IPS-NIHi7 (cell line): ENCODE results near the gene LHX6.

Experiments
- DNase-seq: peaks from one replicate; pipeline ENCODE4 v3.0.0; 2012; ENCODE audit warnings: mixed read lengths; ENCODE audit errors: extremely low spot score

Gene LHX6

DNA sequence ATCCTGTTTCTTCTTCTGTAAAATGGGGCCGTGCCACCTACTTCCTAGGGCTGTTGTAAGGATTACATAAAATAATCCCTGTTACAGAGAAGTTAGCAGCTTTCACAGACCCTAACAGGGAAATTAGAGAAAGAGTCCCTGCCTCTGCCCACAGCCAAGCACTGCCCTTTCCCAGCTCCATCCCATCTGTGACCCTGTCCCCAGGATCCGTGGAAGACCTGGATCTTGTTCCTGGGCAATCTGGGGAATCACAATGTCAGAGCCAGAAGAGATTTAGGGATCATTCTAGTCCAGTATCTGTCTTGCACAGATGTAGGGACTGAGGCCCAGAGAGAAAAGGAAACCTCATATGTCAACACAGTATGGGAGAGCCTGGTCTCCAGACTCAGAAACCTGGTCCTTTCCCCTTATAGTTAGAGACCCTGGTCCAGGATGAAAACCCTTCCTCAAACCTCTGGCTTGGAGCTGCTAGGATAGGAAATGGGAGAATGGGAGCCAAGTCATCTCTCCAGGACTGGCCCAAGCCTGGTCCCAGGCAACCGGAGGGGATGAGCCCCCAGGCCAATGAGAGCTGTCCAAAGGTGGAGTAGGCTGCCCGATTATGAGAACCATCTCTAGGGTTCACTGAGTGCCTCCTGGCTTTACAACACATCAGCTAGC, 12.5 kb downstream of the LHX6 start:
- DNase-seq: no peak

DNA sequence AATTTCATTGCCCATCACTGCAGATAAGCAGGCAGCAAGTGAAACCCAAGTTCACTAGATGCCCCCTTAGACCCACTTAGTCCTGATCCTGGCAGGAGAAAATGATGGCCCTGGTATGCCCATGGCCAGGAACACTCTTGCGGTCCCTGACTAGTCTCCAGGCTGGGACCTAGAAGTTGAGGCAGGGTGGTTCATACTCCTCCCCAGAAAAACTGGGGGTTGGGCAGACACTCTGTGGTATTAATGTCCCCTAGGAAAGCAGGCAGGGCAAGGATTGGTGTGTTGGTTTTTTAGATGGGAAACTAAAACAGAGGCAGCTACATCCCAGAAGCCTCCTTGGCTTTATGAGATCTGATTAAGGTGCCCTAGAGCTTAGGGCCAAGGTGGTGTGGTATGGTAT, 13.1 kb downstream of the LHX6 start:
- DNase-seq: no peak

DNA sequence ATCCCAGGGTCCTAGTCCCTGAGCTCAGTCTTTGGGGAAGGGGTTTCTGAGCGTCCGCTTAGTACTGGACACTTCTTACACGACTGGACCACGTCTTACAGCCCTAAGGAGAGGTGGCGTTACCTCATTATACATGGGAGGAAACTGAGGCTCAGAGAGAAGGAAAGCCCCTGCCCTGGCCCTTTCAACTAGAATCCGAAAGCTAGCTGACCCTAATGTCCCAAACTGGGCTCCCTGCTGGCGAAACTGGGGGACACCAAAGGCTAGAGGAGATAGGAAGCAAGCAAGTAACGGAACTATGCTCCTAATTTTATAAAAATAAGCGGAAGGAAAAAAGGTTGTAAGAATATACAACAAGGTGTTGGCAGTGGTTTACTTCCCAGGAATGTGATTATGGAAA, 14.2 kb downstream of the LHX6 start:
- no peak for DNase-seq

DNA sequence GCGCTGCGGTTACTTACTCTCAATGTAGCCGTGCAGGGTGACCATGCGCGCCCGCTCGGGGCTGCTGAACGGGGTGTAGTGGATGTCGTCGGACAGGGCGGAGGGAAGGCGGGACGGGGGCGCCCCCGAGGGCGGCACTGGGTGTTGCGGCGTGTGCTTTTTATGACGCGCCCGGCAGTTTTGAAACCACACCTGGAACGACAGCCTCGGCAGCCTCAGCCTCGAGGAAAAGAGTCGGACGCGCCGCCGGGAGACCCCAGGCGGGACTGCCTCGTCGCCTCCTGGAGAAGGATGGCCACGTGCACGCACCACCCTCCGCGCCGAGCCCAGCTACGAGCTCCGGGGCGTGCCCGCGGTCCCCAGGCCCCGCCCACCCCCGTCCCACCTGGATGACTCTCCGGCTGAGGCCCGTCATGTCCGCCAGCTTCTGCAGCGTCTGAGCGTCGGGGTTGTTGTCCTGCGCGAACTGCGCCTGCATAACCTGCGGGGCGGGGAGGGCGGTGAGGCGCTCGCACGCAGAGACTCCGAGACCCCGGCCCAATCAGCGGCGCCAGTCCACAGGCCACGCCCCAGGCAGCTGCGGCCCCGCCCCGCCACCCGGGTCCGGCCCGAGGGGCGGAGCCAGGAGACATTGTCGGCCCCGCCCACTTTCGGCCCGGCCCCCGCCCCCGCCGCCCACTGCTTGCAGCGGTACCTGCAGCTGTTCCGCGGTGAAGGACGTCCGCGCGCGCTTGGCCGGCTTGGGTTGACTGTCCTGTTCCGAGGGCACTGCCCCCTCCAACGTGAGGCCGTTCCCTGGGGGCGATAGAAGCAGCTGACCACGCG, 15.0 kb downstream of the LHX6 start:
- DNase-seq: peak; percentile 99

DNA sequence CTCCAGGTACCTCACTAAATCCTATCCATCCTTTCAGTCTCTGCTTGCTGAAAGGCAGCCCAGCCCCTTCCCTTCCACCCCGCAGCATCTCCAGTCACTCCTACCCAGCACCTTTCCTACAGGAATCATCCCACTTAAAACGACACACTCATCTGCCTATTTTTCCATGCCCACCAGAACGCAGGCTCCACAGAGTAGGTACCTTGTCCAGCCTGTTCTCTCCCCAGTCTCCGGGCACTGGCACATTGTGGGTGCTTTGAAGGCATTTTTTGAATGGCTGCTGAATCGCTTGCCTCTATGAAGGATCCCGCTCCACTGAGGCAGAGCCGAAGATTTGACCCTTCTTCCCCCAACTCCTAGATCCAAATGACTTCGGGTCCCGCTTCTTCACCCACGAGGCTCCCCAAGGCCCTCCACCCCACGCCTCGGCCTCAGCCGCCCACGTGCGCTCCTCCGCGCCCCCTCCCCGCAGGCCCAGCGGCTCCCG, 15.6 kb downstream of the LHX6 start:
- DNase-seq: no peak

DNA sequence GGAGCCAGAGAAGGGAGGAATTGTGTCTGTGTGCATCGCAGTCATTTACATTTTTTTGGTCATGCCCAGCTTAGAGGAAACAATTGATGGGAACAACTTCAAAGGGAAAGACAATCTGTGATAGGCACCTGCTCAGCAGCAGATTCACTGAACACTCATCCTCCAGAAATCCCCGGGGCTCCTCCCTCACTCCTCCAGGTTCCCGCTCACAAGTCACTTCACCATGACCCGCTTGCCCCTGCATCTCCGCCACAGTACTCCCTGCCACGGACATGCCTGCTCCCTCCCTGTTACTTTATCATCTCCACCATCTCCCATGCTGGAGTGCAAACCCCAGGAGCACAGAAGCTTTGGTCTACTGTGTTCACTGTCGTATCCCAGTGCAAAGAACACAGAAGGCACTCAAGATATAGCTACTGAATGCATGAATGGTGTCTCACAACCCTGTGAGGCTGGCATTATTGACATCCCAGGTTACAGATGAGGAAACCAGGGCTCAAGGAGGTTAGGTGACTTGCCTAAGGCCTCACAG, 16.2 kb downstream of the LHX6 start:
- no peak for DNase-seq

DNA sequence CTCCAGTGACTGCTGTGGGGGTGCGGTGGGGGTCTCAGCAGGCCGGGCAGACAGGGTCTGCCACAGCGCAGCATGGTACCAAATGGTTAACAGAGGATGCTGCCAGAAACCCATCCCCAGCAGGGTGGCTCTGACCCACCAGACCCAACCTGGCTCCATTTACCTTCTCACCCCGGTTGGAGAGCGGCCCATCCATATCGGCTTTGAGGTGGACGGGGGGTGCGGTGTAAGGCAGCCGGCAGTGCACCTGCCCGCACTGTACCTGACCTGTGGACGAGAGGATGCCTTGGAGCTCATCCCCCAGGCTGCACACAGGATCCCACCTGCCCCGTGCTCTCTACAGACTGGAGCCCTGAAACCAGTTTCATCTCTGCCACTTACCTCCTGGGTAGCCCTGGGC, 19.3 kb downstream of the LHX6 start:
- DNase-seq: no peak

DNA sequence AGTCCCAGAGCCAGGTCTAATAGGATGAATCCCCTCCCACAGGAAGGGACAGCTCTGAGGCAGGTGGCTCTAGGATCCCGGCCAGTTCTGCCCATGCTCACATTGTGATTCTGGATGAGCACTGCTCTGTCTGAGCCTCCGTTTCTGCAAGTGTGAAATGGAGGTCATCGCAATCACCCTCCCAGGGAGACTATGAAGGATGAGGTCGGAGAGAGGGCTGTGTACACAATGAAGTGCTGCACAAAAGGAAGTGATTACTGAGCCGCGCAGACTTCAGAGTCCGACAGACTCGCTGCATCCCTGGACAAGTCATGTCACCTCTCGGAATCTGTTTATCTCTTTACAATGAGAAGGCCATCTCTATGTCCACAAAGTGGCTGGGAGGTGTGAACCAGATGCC, 21.7 kb downstream of the LHX6 start:
- DNase-seq: no peak

DNA sequence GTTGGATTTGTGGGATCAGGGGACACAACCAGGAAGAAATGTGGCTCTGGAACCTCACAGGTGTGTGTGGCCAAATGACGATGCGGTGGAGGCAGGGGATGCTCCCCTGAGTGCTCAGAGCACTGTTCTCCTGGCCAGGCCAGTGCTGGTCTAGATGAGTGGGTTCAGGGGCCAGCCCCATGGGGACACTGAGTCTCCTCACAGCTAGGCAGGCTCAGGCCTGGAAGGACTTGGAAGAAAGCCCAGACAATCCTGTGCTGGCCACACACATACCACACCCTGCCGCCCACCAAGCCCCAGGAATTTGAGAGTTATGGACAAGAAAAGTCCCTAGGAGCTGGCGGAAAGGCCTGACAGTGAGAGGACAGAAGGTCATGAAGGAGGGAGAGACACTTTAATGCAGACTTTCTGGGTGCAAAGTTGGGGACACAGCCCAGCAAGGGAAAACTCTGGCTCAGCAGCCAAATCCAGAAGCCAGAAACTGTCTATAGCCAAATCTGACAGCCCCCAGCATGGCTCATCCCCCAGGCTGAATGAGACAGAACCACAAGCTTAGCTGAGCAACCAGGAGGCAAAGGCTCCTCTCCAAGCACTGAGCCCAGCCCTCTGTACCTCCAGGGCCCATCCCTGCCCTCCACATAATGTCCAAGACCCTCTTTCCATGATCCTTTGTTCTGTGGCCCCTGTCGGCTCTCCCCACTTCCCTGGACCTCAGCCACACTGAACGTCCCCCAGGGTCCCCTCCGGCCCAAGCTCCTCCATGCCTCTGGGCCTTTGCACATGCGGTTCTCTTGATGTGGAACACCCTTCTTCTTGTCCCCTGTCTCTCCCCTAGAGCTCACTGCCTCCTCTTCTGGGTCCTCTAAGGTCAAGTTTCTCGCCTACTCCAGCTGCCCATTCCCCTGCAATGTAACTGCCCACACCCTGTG, 22.4 kb downstream of the LHX6 start:
- peak; percentile 7 for DNase-seq

DNA sequence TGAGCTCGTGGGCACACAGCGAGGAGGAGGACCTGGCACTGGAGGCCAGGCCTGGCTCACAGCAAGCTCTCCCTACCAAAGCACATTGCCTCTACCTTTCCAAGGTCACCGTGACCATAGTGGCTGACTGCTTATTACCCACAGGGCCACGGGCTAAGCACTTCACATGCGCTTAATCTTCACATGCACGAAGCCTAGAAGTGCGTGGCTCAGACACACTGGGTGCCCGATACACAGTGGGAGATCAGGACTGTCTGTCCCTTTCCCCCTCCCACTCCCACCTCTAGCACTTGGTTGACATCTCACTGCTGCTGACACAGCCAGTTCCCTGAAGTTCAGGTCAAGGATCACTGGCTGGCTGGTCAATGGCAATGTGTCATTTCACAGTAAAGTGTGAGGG, 23.6 kb downstream of the LHX6 start:
- DNase-seq: no peak

DNA sequence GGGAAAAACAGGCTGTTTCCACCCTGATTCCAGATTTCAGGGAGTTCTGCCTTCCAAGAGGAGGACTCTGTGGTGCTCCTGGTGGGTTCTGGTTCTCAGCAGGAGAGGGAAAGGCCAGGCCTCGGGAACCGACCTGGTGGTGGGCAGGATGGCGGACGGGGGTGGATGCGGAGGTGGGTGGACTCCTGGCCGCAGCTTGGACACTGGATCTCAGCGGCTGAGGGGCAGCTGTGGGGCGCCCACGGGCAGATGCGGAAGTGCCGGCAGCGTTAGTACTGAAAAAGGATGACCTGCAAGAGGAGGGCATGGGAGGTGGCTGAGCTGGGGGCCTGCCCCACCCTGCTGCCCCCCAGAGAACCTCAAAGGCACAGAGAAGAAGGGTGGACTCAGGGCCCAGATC, 24.3 kb downstream of the LHX6 start:
- DNase-seq: no peak

DNA sequence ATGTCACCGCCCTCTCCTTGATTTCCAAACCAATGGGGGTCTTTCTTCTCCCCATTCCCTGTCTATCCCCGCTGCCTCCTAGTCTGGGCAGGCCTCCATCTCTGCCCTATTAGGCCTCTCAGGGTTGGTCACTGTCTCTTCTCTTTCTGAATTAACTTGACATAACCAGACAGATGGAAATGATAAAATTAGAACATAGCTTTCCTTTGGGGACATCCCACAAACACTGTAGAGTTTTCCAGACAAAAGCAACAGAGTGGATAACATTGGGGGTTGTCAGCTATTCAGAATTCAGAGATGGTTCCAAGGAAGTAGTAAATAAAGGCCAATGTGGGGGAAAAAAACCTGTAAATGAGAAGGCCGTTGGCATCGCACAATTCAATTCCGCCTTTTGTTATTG, 24.7 kb downstream of the LHX6 start:
- DNase-seq: peak; percentile 11

DNA sequence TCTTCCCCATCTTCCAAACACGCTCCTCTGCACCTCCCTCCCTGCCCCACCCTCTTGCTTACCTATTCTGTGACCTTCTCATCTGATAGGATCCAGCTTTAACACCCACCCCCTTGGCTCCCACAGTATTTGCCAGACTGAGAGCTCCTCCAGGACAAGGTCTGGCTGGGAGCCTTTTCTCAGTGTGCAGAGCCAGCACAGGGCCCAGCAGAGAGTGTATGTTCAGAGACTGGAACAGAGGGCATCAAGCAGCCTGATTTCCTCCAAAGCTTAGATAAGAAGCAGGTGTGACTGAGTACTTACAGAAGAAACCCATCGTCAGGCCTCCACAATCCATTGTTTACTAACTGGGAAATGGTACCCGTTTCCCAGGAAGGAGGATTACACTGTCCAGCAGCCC, 26.6 kb downstream of the LHX6 start:
- DNase-seq: peak; percentile 6

DNA sequence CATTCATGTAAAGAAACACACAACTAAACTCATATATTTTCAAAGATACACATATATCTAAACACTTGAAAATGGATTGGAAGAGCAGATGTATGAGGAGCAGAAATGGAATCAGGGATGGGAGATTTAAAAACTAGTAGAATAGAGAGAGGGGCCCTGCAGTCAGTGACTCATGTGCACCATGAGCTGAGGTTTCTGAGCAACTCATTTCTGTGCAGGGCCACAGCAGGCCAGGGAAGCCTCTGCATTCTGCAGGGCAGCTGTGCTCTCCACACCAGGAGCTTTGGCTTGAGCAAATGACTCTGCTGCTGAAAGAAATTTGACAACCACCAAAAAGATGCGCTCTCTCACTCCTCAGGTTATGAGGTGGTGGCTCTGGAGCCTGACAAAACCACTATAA, 27.1 kb downstream of the LHX6 start:
- DNase-seq: no peak

DNA sequence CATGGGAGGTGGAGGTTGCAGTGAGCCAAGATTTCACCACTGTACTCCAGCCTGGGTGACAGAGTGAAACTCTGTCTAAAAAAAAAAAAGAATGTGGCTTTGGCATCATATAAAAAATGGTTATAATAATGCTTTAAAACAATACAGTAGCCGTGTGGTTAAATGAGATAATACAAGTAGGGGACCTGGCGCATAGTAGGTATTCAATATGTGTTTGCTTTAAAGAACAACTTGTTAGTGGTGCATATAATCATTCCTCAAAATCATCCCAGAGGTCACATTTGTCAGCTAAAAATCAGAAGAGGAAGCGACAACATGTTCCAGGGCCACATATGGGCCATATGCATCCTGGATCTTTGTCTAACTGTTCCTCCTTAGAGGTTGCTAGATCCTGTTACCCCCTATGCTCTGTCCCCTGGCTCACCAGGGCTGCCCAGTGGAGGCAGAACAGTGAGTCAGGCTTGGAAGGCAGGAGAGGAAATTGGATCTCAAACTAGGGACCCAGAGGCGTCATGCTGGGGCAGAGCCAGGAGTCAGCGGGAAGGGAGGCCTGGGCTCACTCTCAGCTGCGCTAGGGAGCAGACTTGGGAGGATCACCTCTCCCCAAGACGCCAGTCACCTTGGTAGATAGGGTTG, 27.7 kb downstream of the LHX6 start:
- DNase-seq: peak; percentile 12

DNA sequence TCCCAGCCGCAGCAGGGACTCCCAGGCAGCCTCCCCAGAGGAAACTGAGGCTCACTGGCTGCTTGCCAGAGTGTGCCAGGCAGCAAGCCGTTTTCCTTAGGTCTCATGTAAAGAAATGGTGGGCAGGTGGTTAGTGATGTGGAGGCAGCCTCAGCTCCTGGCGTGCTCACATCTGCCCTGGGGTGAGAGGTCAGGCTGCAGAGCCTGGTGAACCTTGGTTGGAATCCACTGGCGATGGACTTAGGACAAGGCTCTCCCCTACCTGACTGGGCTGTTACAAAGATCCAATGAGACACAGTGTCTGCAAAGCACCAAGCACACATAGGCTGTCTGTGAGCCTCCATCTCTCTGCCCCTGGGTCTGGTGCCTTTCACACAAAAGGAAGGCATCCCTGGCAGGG, 30.9 kb downstream of the LHX6 start:
- no peak for DNase-seq

DNA sequence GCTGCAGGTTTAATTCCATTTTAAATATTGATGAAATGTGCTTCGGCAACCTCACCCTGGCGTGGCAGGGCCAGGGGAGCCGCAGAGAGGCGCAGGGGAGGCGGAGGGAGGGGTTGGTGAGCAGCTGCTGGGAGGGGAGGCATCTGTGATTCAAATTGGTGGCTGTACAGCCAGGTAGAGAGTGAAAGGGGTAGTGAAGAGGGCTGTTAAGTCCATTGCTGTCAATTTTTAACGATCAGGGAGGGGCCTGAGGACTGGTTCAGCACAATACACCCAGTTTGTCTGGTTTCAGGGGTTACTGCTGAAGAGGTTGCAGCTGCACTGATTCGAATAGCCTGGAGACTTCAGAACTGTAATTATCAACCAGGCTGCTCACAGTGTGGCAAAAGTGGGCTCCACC, 31.3 kb downstream of the LHX6 start:
- no peak for DNase-seq

DNA sequence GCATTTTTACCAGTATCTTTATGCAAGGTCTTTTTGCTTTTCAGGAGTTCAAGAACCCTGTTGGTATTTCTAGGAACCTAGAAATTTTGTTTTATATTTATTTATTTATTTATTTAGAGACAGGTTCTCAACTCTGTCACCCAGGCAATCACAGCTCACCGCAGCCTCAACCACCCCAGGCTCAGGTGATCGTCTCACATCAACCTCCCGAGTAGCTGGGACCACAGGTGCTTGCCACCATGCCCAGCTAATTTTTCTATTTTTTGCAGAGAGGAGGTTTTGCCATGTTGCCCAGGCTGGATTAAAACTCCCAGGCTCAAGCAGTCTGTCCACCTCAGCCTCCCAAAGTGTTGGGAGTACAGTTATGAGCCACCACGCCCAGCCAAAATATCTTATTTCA, 32.9 kb downstream of the LHX6 start:
- no peak for DNase-seq

DNA sequence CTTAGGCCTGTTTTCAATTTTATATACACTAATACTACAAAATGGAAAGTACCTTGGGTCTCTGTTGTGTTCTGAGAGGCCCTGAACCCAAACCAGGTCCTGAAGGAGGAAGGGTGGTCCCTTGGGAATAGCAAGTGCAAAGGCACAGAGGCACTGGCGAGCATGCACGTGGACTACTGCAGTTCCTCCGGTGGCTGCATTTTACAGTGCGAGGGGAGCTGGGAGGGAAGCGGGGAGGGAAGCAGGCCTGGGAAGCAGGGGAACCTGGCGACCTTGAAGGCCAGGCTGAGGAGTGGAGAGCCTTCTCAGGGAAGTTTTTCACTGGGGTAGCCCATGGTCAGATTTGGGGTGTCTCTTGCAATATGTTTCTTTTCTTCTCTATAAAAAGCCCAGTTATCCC, 35.1 kb downstream of the LHX6 start:
- DNase-seq: no peak

DNA sequence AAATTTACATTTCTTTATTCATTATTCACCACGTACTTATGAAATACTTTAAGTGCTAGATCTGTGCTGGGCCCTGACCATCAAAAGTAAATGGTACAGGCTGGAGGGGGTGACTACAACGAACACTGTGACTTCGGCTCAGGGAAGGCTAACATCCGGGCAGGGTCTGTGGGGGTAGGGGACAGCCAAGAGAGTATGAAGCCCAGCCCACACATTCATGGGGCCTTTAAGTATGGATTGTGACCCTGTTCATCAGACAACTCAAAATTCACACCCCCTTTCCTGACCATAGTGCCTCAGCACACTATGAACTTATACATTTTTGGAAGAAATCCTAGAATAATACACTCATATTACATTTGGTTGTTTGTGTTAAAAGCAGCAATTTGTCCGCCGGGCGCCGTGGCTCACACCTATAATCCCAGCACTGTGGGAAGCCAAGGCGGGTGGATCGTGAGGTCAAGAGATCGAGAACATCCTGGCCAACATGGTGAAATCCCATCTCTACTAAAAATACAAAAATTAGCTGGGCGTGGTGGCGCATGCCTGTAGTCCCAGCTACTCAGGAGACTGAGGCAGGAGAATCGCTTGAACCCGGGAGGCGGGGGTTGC, 35.7 kb downstream of the LHX6 start:
- DNase-seq: no peak

DNA sequence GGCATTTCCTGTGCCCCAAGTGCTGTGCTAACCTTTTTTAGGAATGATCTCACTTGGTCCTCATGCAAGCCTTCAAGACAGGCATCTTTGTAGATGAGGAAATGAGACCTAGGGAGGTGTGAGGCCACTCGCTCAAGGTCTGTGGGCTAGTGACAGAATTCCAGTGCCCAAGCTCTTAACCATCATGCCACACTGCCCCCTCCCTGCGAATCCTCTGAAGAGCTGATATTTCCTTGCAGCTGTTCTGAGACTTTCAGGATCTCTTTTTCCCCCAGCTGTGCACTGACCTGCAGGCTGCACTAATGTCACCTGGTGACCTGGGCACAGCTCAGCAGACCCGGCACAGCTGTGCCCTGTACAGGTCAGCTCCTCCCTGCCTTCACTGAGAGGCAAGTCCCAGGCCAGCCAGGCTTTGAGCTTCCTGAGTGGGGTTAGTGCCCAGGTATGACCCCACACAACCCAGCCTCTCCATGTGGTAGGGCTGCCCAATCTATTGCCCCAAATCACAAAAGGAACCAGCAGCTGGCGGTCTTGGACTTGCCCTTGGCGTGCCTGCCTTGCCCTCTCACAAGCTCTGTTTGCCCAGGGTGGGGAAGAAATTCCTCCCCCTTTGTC, 36.4 kb downstream of the LHX6 start:
- DNase-seq: no peak
